H1 (cell line): ENCODE measurements around the gene DSE. TPM values are rescaled to one million over a fixed set of nuclear protein-coding genes. Genes with fewer than 3 reads are reported as not detected.

Experiments used
- CTCF ChIA-PET: fragments of 300-600 bp; sonication (Branson Sonifier 250); formaldehyde crosslinking; loops from one replicate; lab custom pipeline; 2021; ENCODE audit not compliant: partially characterized antibody; lab: Charles Lee
- POLR2A ChIA-PET: fragments of 300-600 bp; sonication (Branson Sonifier 250); formaldehyde crosslinking; loops from one replicate; lab custom pipeline; 2021; ENCODE audit warnings: inconsistent platforms; ENCODE audit not compliant: partially characterized antibody; lab: Charles Lee
- DNase-seq, 2 experiments: peaks; one replicate each; pipeline versions ENCODE4 v3.0.0 to v3.0.0-alpha.2; 2010 to 2022; ENCODE audit warnings: low spot score in 2 of 2, low read depth in 1 of 2, mixed read lengths in 1 of 2
- FAIRE-seq: peaks from 2 replicates; lab custom pipeline; 2011; peaks lifted over from hg19 to GRCh38; lab: Jason Lieb, UNC
- H2AFZ ChIP-seq: 2 replicates; pipeline ENCODE4 v1.8.1; 2012; ENCODE audit warnings: low read length, inconsistent platforms
- H2AK5ac ChIP-seq: 2 replicates; pipeline ENCODE4 v1.6.1; 2013; ENCODE audit warnings: low read depth, low read length
- H2BK120ac ChIP-seq: replicated peaks from 2 replicates; pipeline ENCODE3; 2013; ENCODE audit warnings: low read depth, low read length, inconsistent platforms
- H2BK12ac ChIP-seq: 2 replicates; pipeline ENCODE4 v1.6.1; 2013; ENCODE audit warnings: low read depth, low read length
- H2BK15ac ChIP-seq: 2 replicates; pipeline ENCODE4 v1.6.1; 2013; ENCODE audit warnings: low read length
- H2BK20ac ChIP-seq: 2 replicates; pipeline ENCODE4 v1.6.1; 2013; ENCODE audit warnings: low read length
- H2BK5ac ChIP-seq: 2 replicates; pipeline ENCODE4 v1.6.1; 2013; ENCODE audit warnings: low read depth, low read length
- H3K14ac ChIP-seq: 2 replicates; pipeline ENCODE4 v1.6.1; 2013; ENCODE audit warnings: inconsistent platforms; ENCODE audit not compliant: insufficient read length
- H3K18ac ChIP-seq: 2 replicates; pipeline ENCODE4 v1.6.1; 2013; ENCODE audit warnings: low read length; ENCODE audit errors: extremely low read depth
- H3K23ac ChIP-seq: 2 replicates; pipeline ENCODE4 v1.6.1; 2013; ENCODE audit warnings: inconsistent platforms; ENCODE audit not compliant: insufficient read length
- H3K23me2 ChIP-seq: 2 replicates; pipeline ENCODE4 v1.6.1; 2013; ENCODE audit warnings: low read depth, low read length
- H3K27ac ChIP-seq: 2 replicates; pipeline ENCODE4 v1.6.1; 2011; ENCODE audit warnings: low read depth, low read length, inconsistent platforms
- H3K27me3 ChIP-seq, 4 experiments: replicated peaks in 1 of 4; 1 replicate in 1 of 4; 2 replicates in 3 of 4; pipeline versions ENCODE4 v1.6.1 to v1.8.1; 2011 to 2013; ENCODE audit warnings: low read length in 3 of 4, mild to moderate bottlenecking in 3 of 4, inconsistent platforms in 2 of 4, mixed read lengths in 2 of 4, moderate library complexity in 1 of 4; ENCODE audit not compliant: control insufficient read depth in 3 of 4, insufficient read depth in 3 of 4; ENCODE audit errors: extremely low read depth in 1 of 4
- H3K36me3 ChIP-seq, 4 experiments: 2 replicates each; pipeline versions ENCODE4 v1.6.1 to v1.8.1; 2011 to 2013; ENCODE audit warnings: mild to moderate bottlenecking in 4 of 4, low read length in 3 of 4, moderate library complexity in 2 of 4, control low read depth in 1 of 4, inconsistent platforms in 1 of 4; ENCODE audit not compliant: insufficient read depth in 4 of 4, control insufficient read depth in 2 of 4
- H3K4ac ChIP-seq: replicated peaks from 2 replicates; pipeline ENCODE3; 2013; ENCODE audit warnings: low read length, low read depth, mixed read lengths, inconsistent platforms; ENCODE audit not compliant: insufficient read length
- H3K4me1 ChIP-seq, 4 experiments: replicated peaks in 1 of 4; 1 replicate in 1 of 4; 2 replicates in 3 of 4; pipeline versions ENCODE4 v1.6.1 to v1.8.1; 2011 to 2013; ENCODE audit warnings: low read length in 3 of 4, inconsistent platforms in 2 of 4, mixed read lengths in 1 of 4; ENCODE audit not compliant: insufficient read depth in 4 of 4, control insufficient read depth in 3 of 4
- H3K4me2 ChIP-seq, 2 experiments: 2 replicates each; pipeline versions ENCODE4 v1.6.1 to v1.8.1; 2011 to 2013; ENCODE audit warnings: low read depth in 2 of 2, low read length in 2 of 2, control low read depth in 1 of 2, inconsistent platforms in 1 of 2, mild to moderate bottlenecking in 1 of 2; ENCODE audit not compliant: insufficient read depth in 1 of 2
- H3K4me3 ChIP-seq, 4 experiments: fragments of 200-600, 300-600 bp in 1 of 4; sonication (generic), shearing (Covaris generic), sonication (Bioruptor Twin) in 1 of 4; 2 replicates each; pipeline versions ENCODE4 v1.5.1 to v1.8.1; 2011 to 2016; ENCODE audit warnings: low read length in 4 of 4, low read depth in 3 of 4, control low read depth in 2 of 4, inconsistent platforms in 2 of 4, mild to moderate bottlenecking in 2 of 4, mixed read lengths in 1 of 4, moderate library complexity in 1 of 4; ENCODE audit not compliant: insufficient read depth in 2 of 4; ENCODE audit errors: extremely low read depth in 1 of 4
- H3K56ac ChIP-seq: replicated peaks from 2 replicates; pipeline ENCODE3; 2013; ENCODE audit warnings: low read depth, mild to moderate bottlenecking, mixed read lengths, low read length, inconsistent platforms; ENCODE audit not compliant: insufficient read length
- H3K79me1 ChIP-seq: 2 replicates; pipeline ENCODE4 v1.6.1; 2013; ENCODE audit warnings: low read depth, low read length, control low read depth
- H3K79me2 ChIP-seq, 2 experiments: 2 replicates each; pipeline versions ENCODE4 v1.6.1 to v1.8.1; 2012 to 2013; ENCODE audit warnings: low read length in 2 of 2, mild to moderate bottlenecking in 2 of 2, inconsistent platforms in 1 of 2; ENCODE audit not compliant: insufficient read depth in 2 of 2, control insufficient read depth in 1 of 2
- H3K9ac ChIP-seq, 4 experiments: replicated peaks in 1 of 4; 1 replicate in 1 of 4; 2 replicates in 3 of 4; pipeline versions ENCODE4 v1.6.1 to v1.8.1; 2011 to 2013; ENCODE audit warnings: low read depth in 3 of 4, low read length in 3 of 4, control low read depth in 2 of 4, mild to moderate bottlenecking in 2 of 4, moderate library complexity in 2 of 4, inconsistent platforms in 1 of 4; ENCODE audit errors: extremely low read depth in 1 of 4
- H3K9me3 ChIP-seq, 2 experiments: 2 replicates each; pipeline versions ENCODE4 v1.6.1 to v1.8.1; 2012 to 2013; ENCODE audit warnings: mild to moderate bottlenecking in 2 of 2, moderate library complexity in 2 of 2, control low read depth in 1 of 2, inconsistent platforms in 1 of 2, low read depth in 1 of 2, low read length in 1 of 2, mixed read lengths in 1 of 2; ENCODE audit not compliant: insufficient read depth in 2 of 2
- H4K20me1 ChIP-seq, 2 experiments: replicated peaks in 1 of 2; 2 replicates each; pipeline versions ENCODE3 to v1.8.1; 2011 to 2013; ENCODE audit warnings: inconsistent platforms in 2 of 2, low read length in 2 of 2, mild to moderate bottlenecking in 1 of 2; ENCODE audit not compliant: insufficient read depth in 2 of 2, control insufficient read depth in 1 of 2
- H4K5ac ChIP-seq: 2 replicates; pipeline ENCODE4 v1.6.1; 2013; ENCODE audit warnings: low read length, low read depth, mixed read lengths, inconsistent platforms; ENCODE audit not compliant: insufficient read length
- H4K8ac ChIP-seq: 2 replicates; pipeline ENCODE4 v1.8.0; 2013; ENCODE audit warnings: mild to moderate bottlenecking, moderate library complexity, low read length, inconsistent platforms; ENCODE audit not compliant: insufficient read depth; ENCODE audit errors: extremely low read depth
- H4K91ac ChIP-seq: replicated peaks from 2 replicates; pipeline ENCODE3; 2013; ENCODE audit warnings: low read length, mixed read lengths, inconsistent platforms; ENCODE audit not compliant: insufficient read length
- KDM1A ChIP-seq: fragments of 200-600, 300-600 bp; sonication (generic); IDR thresholded peaks from 2 replicates; pipeline ENCODE4 v1.7.1; 2016; ENCODE audit warnings: mild to moderate bottlenecking, low read length, borderline replicate concordance
- KDM4A ChIP-seq: IDR thresholded peaks from one replicate; pipeline ENCODE4 v1.7.1; 2012; ENCODE audit warnings: low read depth, mild to moderate bottlenecking, moderate library complexity, low read length, inconsistent platforms; ENCODE audit not compliant: severe bottlenecking
- SIN3A ChIP-seq, 2 experiments: IDR thresholded peaks in 1 of 2; conservative IDR thresholded peaks in 1 of 2; 2 replicates each; pipeline ENCODE4 v1.6.1; 2011 to 2012; ENCODE audit warnings: low read length in 2 of 2, improper control_type of control experiment in 1 of 2, low read depth in 1 of 2, mild to moderate bottlenecking in 1 of 2
- SIX5 ChIP-seq: IDR thresholded peaks from 2 replicates; pipeline ENCODE4 v1.6.1; 2011; ENCODE audit warnings: mild to moderate bottlenecking, low read depth, low read length
- SUZ12 ChIP-seq: fragments of 200-600 bp; sonication (generic); IDR thresholded peaks from 2 replicates; pipeline ENCODE4 v1.6.1; 2012; ENCODE audit warnings: mild to moderate bottlenecking, inconsistent platforms, low read length, moderate library complexity, mixed read lengths
- WGBS, 2 experiments: shearing (Covaris generic) in 1 of 2; methylation state at CpG; one replicate each; pipeline versions ENCODE4 v1.1.6 to v1.1.7; 2013 to 2015; ENCODE audit warnings: low lambda C conversion rate in 2 of 2, mixed read lengths in 2 of 2, inconsistent platforms in 1 of 2, low coverage in 1 of 2, missing lambda C conversion rate in 1 of 2; ENCODE audit not compliant: insufficient replicate concordance in 2 of 2, insufficient coverage in 1 of 2, insufficient read length in 1 of 2; ENCODE audit errors: extremely low coverage in 1 of 2, missing lambda C conversion rate in 1 of 2; 5-methylcytosine and 5-hydroxymethylcytosine counted together
- polyA plus RNA-seq, 7 experiments: library from polyadenylated mRNA; depleted of rRNA in 3 of 7; stranded (reverse) in 5 of 7; unstranded in 2 of 7; fragments of >200 nt in 5 of 7; fragments of 200-250 nt in 2 of 7; gene quantifications; 1 replicate in 5 of 7; 2 replicates in 1 of 7; 4 replicates in 1 of 7; pipeline versions ENCODE4 v1.2.1 to v1.2.3, GENCODE V29; 2011 to 2013; ENCODE audit warnings: missing spikeins in 2 of 7, mixed read lengths in 2 of 7
- total RNA-seq: library from RNA; stranded (reverse); fragmentation: NEBNext Ultra II Directional; extraction: Animal tissue kit (Norgen Biotek cat#: 25700); gene quantifications from 2 replicates; pipeline ENCODE4 v1.2.1, GENCODE V29; 2021

DSE gene
- total and polyA plus RNA-seq, 2 of the 8 experiments (the other 6 are each of a cell fraction or from before 2014, with no cell fraction given) = 32.5 to 94.4 TPM

- Histone ChIP-seq H3K23ac (no peak overlapping the region), H3K27me3 (no peaks in the 10 kb centered on the region), H3K79me2 (no peaks in the 10 kb centered on the region), H3K18ac (no peak overlapping the region), H4K20me1 (no peaks in the 10 kb centered on the region), H2BK120ac (no peak overlapping the region), H3K14ac (no peak overlapping the region), H3K27ac (no peak overlapping the region), H3K9me3 (no peaks in the 10 kb centered on the region), H2BK12ac (no peak overlapping the region), H2BK20ac (no peak overlapping the region), H4K8ac (no peak overlapping the region), H3K4me2 (no peak overlapping the region), H3K4ac (no peak overlapping the region), H4K5ac (no peak overlapping the region), H2AFZ (no peak overlapping the region), H3K4me1 (peaks cover 0 to 7% (median 3%) of the 10 kb centered on the region in 4 experiments; a peak in 4 of 7 replicates), H3K23me2 (no peaks in the 10 kb centered on the region), H3K4me3 (no peak overlapping the region), H2BK5ac (no peak overlapping the region), H3K9ac (no peak overlapping the region), H2BK15ac (no peak overlapping the region), H3K79me1 (no peaks in the 10 kb centered on the region), H3K36me3 (no peaks in the 10 kb centered on the region), H2AK5ac (no peak overlapping the region), H3K56ac (no peak overlapping the region), H4K91ac (no peak overlapping the region)
- FAIRE-seq = no peak
- 89% methylated on average over 2 of the region's 2 CpGs; no CpG with 5 or more reads in 1 of the 2 experiments for WGBS, 2 experiments
- ChIA-PET CTCF (interaction anchor here (0.5 to 3.4 kb wide), 3 partner anchors 53 to 203 kb away, joined by 3 to 11 read pairs (median 3); no protein-coding TSS in a partner anchor), POLR2A (interaction anchor here (1.1 to 1.7 kb wide), 2 partner anchors 11 to 206 kb away, joined by 3 to 6 read pairs; partner anchors contain the start of gene DSE)
- DNase-seq = no peak
- TF ChIP-seq KDM1A (no peak), SIX5 (no peak), KDM4A (no peak), SUZ12 (no peak), SIN3A (conservative IDR thresholded peaks at IDR 0.05 in 1 of 2, IDR thresholded peaks at IDR 0.05 in 1 of 2; ENCODE audit: low read depth in 1 of 2, low read length in 2 of 2) (no peak)
Measured at GRCh38 chr6:116359835-116360234, 10.9 kb upstream of the DSE start.
